ENCODE data around the gene ALG8. TPM values are rescaled to one million over a fixed set of nuclear protein-coding genes. Genes with fewer than 3 reads are reported as not detected.

Gene ALG8
- total RNA-seq, 1 donor from 2014 or later: 117 TPM

DNA sequence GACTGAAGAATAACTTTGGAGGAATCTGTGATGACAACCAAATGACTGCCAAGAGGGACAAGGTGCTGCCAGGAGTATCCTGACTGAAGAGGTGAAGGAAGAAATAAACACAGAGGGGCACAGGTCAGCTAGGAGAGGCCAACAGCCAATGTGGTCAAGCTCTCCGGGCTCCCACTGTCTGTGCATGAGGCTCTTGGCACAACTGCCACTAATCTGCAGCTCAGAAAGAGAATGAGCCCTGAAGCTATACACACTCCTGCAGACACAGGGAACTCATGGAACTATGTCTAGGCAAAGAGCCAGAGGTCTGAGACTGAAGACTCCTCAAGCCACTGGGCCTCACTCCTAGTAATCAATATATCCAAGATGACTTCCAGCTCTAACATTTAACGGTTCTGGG lies 68.8 kb downstream of the ALG8 start:
- no peak overlapping the region for H3K4me3 ChIP-seq
- no peak overlapping the region for H3K9ac ChIP-seq
- no peaks in the 10 kb centered on the region for H3K4me1 ChIP-seq
- H3K79me2 ChIP-seq (ENCODE audit: low read depth): peaks cover 28% of the 10 kb centered on the region
- H2AFZ ChIP-seq (replicated peaks): no peak overlapping the region
- no peak overlapping the region for H3K27ac ChIP-seq
- peaks cover 5% of the 10 kb centered on the region for H4K20me1 ChIP-seq (ENCODE audit: low read depth)
- no peaks in the 10 kb centered on the region for H3K27me3 ChIP-seq
- Mint-ChIP-seq H3K4me3 (no peak overlapping the region), H3K27me3 (ENCODE audit: insufficient read depth, low read depth) (peaks cover 6% of the 10 kb centered on the region), H3K9me3 (no peaks in the 10 kb centered on the region), H3K36me3 (peaks cover 20% of the 10 kb centered on the region), H3K27ac (no peak overlapping the region), H3K4me1 (no peaks in the 10 kb centered on the region)
- TF ChIP-seq, protein P1, sequence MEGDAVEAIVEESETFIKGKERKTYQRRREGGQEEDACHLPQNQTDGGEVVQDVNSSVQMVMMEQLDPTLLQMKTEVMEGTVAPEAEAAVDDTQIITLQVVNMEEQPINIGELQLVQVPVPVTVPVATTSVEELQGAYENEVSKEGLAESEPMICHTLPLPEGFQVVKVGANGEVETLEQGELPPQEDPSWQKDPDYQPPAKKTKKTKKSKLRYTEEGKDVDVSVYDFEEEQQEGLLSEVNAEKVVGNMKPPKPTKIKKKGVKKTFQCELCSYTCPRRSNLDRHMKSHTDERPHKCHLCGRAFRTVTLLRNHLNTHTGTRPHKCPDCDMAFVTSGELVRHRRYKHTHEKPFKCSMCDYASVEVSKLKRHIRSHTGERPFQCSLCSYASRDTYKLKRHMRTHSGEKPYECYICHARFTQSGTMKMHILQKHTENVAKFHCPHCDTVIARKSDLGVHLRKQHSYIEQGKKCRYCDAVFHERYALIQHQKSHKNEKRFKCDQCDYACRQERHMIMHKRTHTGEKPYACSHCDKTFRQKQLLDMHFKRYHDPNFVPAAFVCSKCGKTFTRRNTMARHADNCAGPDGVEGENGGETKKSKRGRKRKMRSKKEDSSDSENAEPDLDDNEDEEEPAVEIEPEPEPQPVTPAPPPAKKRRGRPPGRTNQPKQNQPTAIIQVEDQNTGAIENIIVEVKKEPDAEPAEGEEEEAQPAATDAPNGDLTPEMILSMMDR (IDR thresholded peaks at IDR 0.05): no peak
- no peak for TF ChIP-seq EZH2 (IDR thresholded peaks at IDR 0.05)
- no peak for TF ChIP-seq EZH2phosphoT487 (IDR thresholded peaks at IDR 0.05)
- H3K4me2 ChIP-seq: no peak overlapping the region
- peaks cover 4% of the 10 kb centered on the region for H3K36me3 ChIP-seq
- H3F3A ChIP-seq (ENCODE audit: low read depth): no peaks in the 10 kb centered on the region
- no peaks in the 10 kb centered on the region for H3K9me3 ChIP-seq (ENCODE audit: low read depth)
- no peak for DNase-seq (ENCODE audit: low spot score)

DNA sequence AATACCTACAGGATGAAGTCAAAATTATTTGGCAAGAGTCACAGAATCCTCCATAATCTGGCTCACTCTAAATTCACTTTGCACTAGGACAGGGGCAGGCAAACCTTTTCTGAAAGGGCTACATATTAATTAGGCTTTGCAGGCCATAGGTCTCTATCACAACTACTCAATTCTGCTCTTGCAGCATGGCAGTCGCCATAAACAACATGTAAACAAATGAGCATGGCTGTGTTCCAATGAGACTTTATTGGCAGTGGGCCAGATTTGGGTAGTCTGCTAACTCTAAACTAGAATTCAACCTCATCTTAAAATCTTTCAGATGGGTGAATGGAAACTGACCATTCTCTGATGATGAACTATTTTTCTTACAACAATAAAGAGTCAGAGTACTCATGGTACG lies 70.0 kb downstream of the ALG8 start:
- no peak overlapping the region for H3K4me3 ChIP-seq
- no peak for TF ChIP-seq EZH2phosphoT487 (IDR thresholded peaks at IDR 0.05)
- TF ChIP-seq, protein P1 (IDR thresholded peaks at IDR 0.05): no peak
- no peak for TF ChIP-seq EZH2 (IDR thresholded peaks at IDR 0.05)
- Mint-ChIP-seq H3K27me3 (ENCODE audit: insufficient read depth, low read depth) (peaks cover 6% of the 10 kb centered on the region), H3K36me3 (peaks cover 20% of the 10 kb centered on the region), H3K9me3 (no peaks in the 10 kb centered on the region), H3K27ac (no peak overlapping the region), H3K4me1 (no peaks in the 10 kb centered on the region), H3K4me3 (no peak overlapping the region)
- peaks cover 5% of the 10 kb centered on the region for H4K20me1 ChIP-seq (ENCODE audit: low read depth)
- H3K27ac ChIP-seq: no peak overlapping the region
- H3K36me3 ChIP-seq: peaks cover 4% of the 10 kb centered on the region
- H3K9ac ChIP-seq: no peak overlapping the region
- no peaks in the 10 kb centered on the region for H3K9me3 ChIP-seq (ENCODE audit: low read depth)
- H3K4me2 ChIP-seq: no peak overlapping the region
- no peak for DNase-seq (ENCODE audit: low spot score)
- no peak overlapping the region for H2AFZ ChIP-seq (replicated peaks)
- peaks cover 17% of the 10 kb centered on the region for H3K79me2 ChIP-seq (ENCODE audit: low read depth)
- no peaks in the 10 kb centered on the region for H3K27me3 ChIP-seq
- H3K4me1 ChIP-seq: no peaks in the 10 kb centered on the region
- H3F3A ChIP-seq (ENCODE audit: low read depth): no peaks in the 10 kb centered on the region

DNA sequence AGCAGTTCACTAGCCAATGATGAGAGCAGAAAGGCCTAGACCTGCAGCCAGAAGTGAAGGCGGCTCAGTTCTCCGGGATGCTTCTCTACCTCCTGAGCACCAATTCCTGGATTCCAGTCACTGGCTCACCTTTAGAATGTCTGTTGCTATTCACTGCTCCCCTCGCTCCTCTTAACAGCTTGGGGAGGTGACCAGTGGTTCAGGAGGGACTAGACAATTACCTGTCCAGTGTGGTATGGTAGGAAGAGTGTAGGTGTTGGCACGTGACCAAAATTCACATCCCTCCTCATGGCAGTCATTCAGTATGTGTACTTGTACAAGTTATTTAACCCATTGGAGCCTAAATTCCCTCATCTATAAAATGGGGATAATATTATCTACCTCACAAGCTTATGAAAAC lies 71.7 kb downstream of the ALG8 start:
- H4K20me1 ChIP-seq (ENCODE audit: low read depth): peaks cover 5% of the 10 kb centered on the region
- TF ChIP-seq EZH2 (IDR thresholded peaks at IDR 0.05) (no peak), EZH2phosphoT487 (IDR thresholded peaks at IDR 0.05) (no peak)
- TF ChIP-seq, protein P1 (IDR thresholded peaks at IDR 0.05): no peak
- no peak overlapping the region for H3K4me2 ChIP-seq
- no peak overlapping the region for H3K27ac Mint-ChIP-seq
- H3K27me3 ChIP-seq: no peaks in the 10 kb centered on the region
- peaks cover 19% of the 10 kb centered on the region for H3K36me3 Mint-ChIP-seq
- H3K79me2 ChIP-seq (ENCODE audit: low read depth): no peaks in the 10 kb centered on the region
- H2AFZ ChIP-seq (replicated peaks): no peak overlapping the region
- H3K4me1 Mint-ChIP-seq: no peaks in the 10 kb centered on the region
- H3K36me3 ChIP-seq: peaks cover 4% of the 10 kb centered on the region
- H3K4me1 ChIP-seq: no peaks in the 10 kb centered on the region
- peaks cover 9% of the 10 kb centered on the region for H3K27me3 Mint-ChIP-seq (ENCODE audit: insufficient read depth, low read depth)
- H3K9me3 ChIP-seq (ENCODE audit: low read depth): no peaks in the 10 kb centered on the region
- H3F3A ChIP-seq (ENCODE audit: low read depth): no peaks in the 10 kb centered on the region
- DNase-seq (ENCODE audit: low spot score): no peak
- H3K9me3 Mint-ChIP-seq: no peaks in the 10 kb centered on the region
- no peak overlapping the region for H3K4me3 ChIP-seq
- H3K9ac ChIP-seq: no peak overlapping the region
- no peak overlapping the region for H3K4me3 Mint-ChIP-seq
- no peak overlapping the region for H3K27ac ChIP-seq
